ENCODE data around the gene ZFP1.
"Not testable (repeated sequence)": the region's sequence is repeated elsewhere in the genome, so short reads cannot be mapped to it uniquely, and the experiment has no call there.

ZFP1 gene

GRCh38 chr16:75203667-75204409 lies 55.5 kb downstream of the ZFP1 start:
- Histone ChIP-seq H3K9ac (ENCODE audit: low read depth in 1 of 2, low read length in 2 of 2) (no peak overlapping the region), H3K36me3 (ENCODE audit: control insufficient read depth in 1 of 2, insufficient read depth in 2 of 2, low read length in 2 of 2) (no peaks in the 10 kb centered on the region), H3K9me3 (ENCODE audit: control insufficient read depth in 1 of 2, low read length in 2 of 2) (no peaks in the 10 kb centered on the region), H3K27me3 (ENCODE audit: control insufficient read depth in 1 of 2, insufficient read depth in 2 of 2, low read length in 2 of 2) (no peaks in the 10 kb centered on the region), H3K4me1 (ENCODE audit: control insufficient read depth in 1 of 2, insufficient read depth in 2 of 2, low read length in 2 of 2) (no peaks in the 10 kb centered on the region), H3K27ac (ENCODE audit: low read depth, low read length) (no peak overlapping the region), H3K4me3 (ENCODE audit: low read depth in 1 of 2, low read length in 2 of 2) (no peak overlapping the region)

- no peaks in the 10 kb centered on the region for H3K27me3 ChIP-seq (ENCODE audit: control insufficient read depth in 1 of 2, insufficient read depth in 2 of 2, low read length in 2 of 2)
- no peak overlapping the region for H3K9ac ChIP-seq (ENCODE audit: low read depth in 1 of 2, low read length in 2 of 2)
- H3K9me3 ChIP-seq (ENCODE audit: control insufficient read depth in 1 of 2, low read length in 2 of 2): no peaks in the 10 kb centered on the region
- H3K4me3 ChIP-seq (ENCODE audit: low read depth in 1 of 2, low read length in 2 of 2): no peak overlapping the region
- no peak overlapping the region for H3K27ac ChIP-seq (ENCODE audit: low read depth, low read length)
- H3K4me1 ChIP-seq (ENCODE audit: control insufficient read depth in 1 of 2, insufficient read depth in 2 of 2, low read length in 2 of 2): no peaks in the 10 kb centered on the region
- no peaks in the 10 kb centered on the region for H3K36me3 ChIP-seq (ENCODE audit: control insufficient read depth in 1 of 2, insufficient read depth in 2 of 2, low read length in 2 of 2)
Measured at GRCh38 chr16:75204410-75204758, 56.1 kb downstream of the ZFP1 start.

GRCh38 chr16:75204905-75205304 lies 56.6 kb downstream of the ZFP1 start:
- H3K9ac ChIP-seq (ENCODE audit: low read depth in 1 of 2, low read length in 2 of 2); H3K36me3 ChIP-seq (ENCODE audit: control insufficient read depth in 1 of 2, insufficient read depth in 2 of 2, low read length in 2 of 2); H3K4me1 ChIP-seq (ENCODE audit: control insufficient read depth in 1 of 2, insufficient read depth in 2 of 2, low read length in 2 of 2); H3K9me3 ChIP-seq (ENCODE audit: control insufficient read depth in 1 of 2, low read length in 2 of 2); H3K27me3 ChIP-seq (ENCODE audit: control insufficient read depth in 1 of 2, insufficient read depth in 2 of 2, low read length in 2 of 2); H3K4me3 ChIP-seq (ENCODE audit: low read depth in 1 of 2, low read length in 2 of 2); H3K27ac ChIP-seq (ENCODE audit: low read depth, low read length): not testable (repeated sequence)

- not testable (repeated sequence) for H3K9me3 ChIP-seq (ENCODE audit: control insufficient read depth in 1 of 2, low read length in 2 of 2); H3K27me3 ChIP-seq (ENCODE audit: control insufficient read depth in 1 of 2, insufficient read depth in 2 of 2, low read length in 2 of 2); H3K9ac ChIP-seq (ENCODE audit: low read depth in 1 of 2, low read length in 2 of 2); H3K4me1 ChIP-seq (ENCODE audit: control insufficient read depth in 1 of 2, insufficient read depth in 2 of 2, low read length in 2 of 2); H3K27ac ChIP-seq (ENCODE audit: low read depth, low read length); H3K4me3 ChIP-seq (ENCODE audit: low read depth in 1 of 2, low read length in 2 of 2); H3K36me3 ChIP-seq (ENCODE audit: control insufficient read depth in 1 of 2, insufficient read depth in 2 of 2, low read length in 2 of 2)
Measured at GRCh38 chr16:75205438-75205837, 57.1 kb downstream of the ZFP1 start.

- H3K27ac ChIP-seq (ENCODE audit: low read depth, low read length): not testable (repeated sequence)
Measured at GRCh38 chr16:75205961-75206748, 57.8 kb downstream of the ZFP1 start.

GRCh38 chr16:75206749-75207451 lies 58.6 kb downstream of the ZFP1 start, which contains the start of gene CTRB2:
Gene CTRB2, minus strand, starts transcription at chr16:75207161. Its CDS starts 20 bp downstream, at chr16:75207141.
- H3K27ac ChIP-seq (ENCODE audit: low read depth, low read length): no peak within 1 kb of the TSS
- H3K27me3 ChIP-seq (ENCODE audit: control insufficient read depth in 1 of 2, insufficient read depth in 2 of 2, low read length in 2 of 2): no peaks in the 10 kb centered on the region
- no peak within 1 kb of the TSS for H3K4me3 ChIP-seq (ENCODE audit: low read depth in 1 of 2, low read length in 2 of 2)
- H3K9me3 ChIP-seq (ENCODE audit: control insufficient read depth in 1 of 2, low read length in 2 of 2): no peaks in the 10 kb centered on the region
- no peak within 1 kb of the TSS for H3K9ac ChIP-seq (ENCODE audit: low read depth in 1 of 2, low read length in 2 of 2)
- no peaks in the 10 kb centered on the region for H3K36me3 ChIP-seq (ENCODE audit: control insufficient read depth in 1 of 2, insufficient read depth in 2 of 2, low read length in 2 of 2)
- H3K4me1 ChIP-seq (ENCODE audit: control insufficient read depth in 1 of 2, insufficient read depth in 2 of 2, low read length in 2 of 2): no peaks in the 10 kb centered on the region

More at GRCh38 chr16:75205961-75206748, 57.8 kb downstream of the ZFP1 start:
- not testable (repeated sequence) for H3K9me3 ChIP-seq (ENCODE audit: control insufficient read depth in 1 of 2, low read length in 2 of 2); H3K27me3 ChIP-seq (ENCODE audit: control insufficient read depth in 1 of 2, insufficient read depth in 2 of 2, low read length in 2 of 2); H3K36me3 ChIP-seq (ENCODE audit: control insufficient read depth in 1 of 2, insufficient read depth in 2 of 2, low read length in 2 of 2); H3K4me1 ChIP-seq (ENCODE audit: control insufficient read depth in 1 of 2, insufficient read depth in 2 of 2, low read length in 2 of 2); H3K9ac ChIP-seq (ENCODE audit: low read depth in 1 of 2, low read length in 2 of 2); H3K4me3 ChIP-seq (ENCODE audit: low read depth in 1 of 2, low read length in 2 of 2)

- Histone ChIP-seq H3K9me3 (ENCODE audit: control insufficient read depth in 1 of 2, low read length in 2 of 2) (no peaks in the 10 kb centered on the region), H3K27ac (ENCODE audit: low read depth, low read length) (no peak overlapping the region), H3K4me1 (ENCODE audit: control insufficient read depth in 1 of 2, insufficient read depth in 2 of 2, low read length in 2 of 2) (no peaks in the 10 kb centered on the region), H3K36me3 (ENCODE audit: control insufficient read depth in 1 of 2, insufficient read depth in 2 of 2, low read length in 2 of 2) (no peaks in the 10 kb centered on the region), H3K27me3 (ENCODE audit: control insufficient read depth in 1 of 2, insufficient read depth in 2 of 2, low read length in 2 of 2) (no peaks in the 10 kb centered on the region), H3K4me3 (ENCODE audit: low read depth in 1 of 2, low read length in 2 of 2) (no peak overlapping the region), H3K9ac (ENCODE audit: low read depth in 1 of 2, low read length in 2 of 2) (no peak overlapping the region)
Measured at GRCh38 chr16:75207831-75208230, 59.5 kb downstream of the ZFP1 start.

GRCh38 chr16:75208242-75208825 lies 60.0 kb downstream of the ZFP1 start:
- Histone ChIP-seq H3K4me1 (ENCODE audit: control insufficient read depth in 1 of 2, insufficient read depth in 2 of 2, low read length in 2 of 2) (no peaks in the 10 kb centered on the region), H3K9ac (ENCODE audit: low read depth in 1 of 2, low read length in 2 of 2) (no peak overlapping the region), H3K36me3 (ENCODE audit: control insufficient read depth in 1 of 2, insufficient read depth in 2 of 2, low read length in 2 of 2) (no peaks in the 10 kb centered on the region), H3K4me3 (ENCODE audit: low read depth in 1 of 2, low read length in 2 of 2) (no peak overlapping the region), H3K27ac (ENCODE audit: low read depth, low read length) (no peak overlapping the region), H3K27me3 (ENCODE audit: control insufficient read depth in 1 of 2, insufficient read depth in 2 of 2, low read length in 2 of 2) (no peaks in the 10 kb centered on the region), H3K9me3 (ENCODE audit: control insufficient read depth in 1 of 2, low read length in 2 of 2) (no peaks in the 10 kb centered on the region)

GRCh38 chr16:75208861-75209505 lies 60.7 kb downstream of the ZFP1 start:
- no peak overlapping the region for H3K9ac ChIP-seq (ENCODE audit: low read depth in 1 of 2, low read length in 2 of 2)
- no peaks in the 10 kb centered on the region for H3K36me3 ChIP-seq (ENCODE audit: control insufficient read depth in 1 of 2, insufficient read depth in 2 of 2, low read length in 2 of 2)
- no peaks in the 10 kb centered on the region for H3K9me3 ChIP-seq (ENCODE audit: control insufficient read depth in 1 of 2, low read length in 2 of 2)
- no peaks in the 10 kb centered on the region for H3K4me1 ChIP-seq (ENCODE audit: control insufficient read depth in 1 of 2, insufficient read depth in 2 of 2, low read length in 2 of 2)
- no peak overlapping the region for H3K27ac ChIP-seq (ENCODE audit: low read depth, low read length)
- no peaks in the 10 kb centered on the region for H3K27me3 ChIP-seq (ENCODE audit: control insufficient read depth in 1 of 2, insufficient read depth in 2 of 2, low read length in 2 of 2)
- H3K4me3 ChIP-seq (ENCODE audit: low read depth in 1 of 2, low read length in 2 of 2): no peak overlapping the region
